GM23338 (cell line): ENCODE measurements around the gene IMMP2L.

ENCODE experiments used
- CTCF ChIP-seq, 2 experiments: fragments of 200-600 bp in 1 of 2; sonication (generic) in 1 of 2; conservative IDR thresholded peaks; 2 replicates each; pipeline versions ENCODE4 v1.5.1 to v1.6.1; 2016 to 2017; ENCODE audit warnings: antibody characterized with exemption in 2 of 2, low read depth in 2 of 2, mild to moderate bottlenecking in 2 of 2, moderate library complexity in 1 of 2
- EZH2 ChIP-seq: fragments of 200-600 bp; sonication (generic); IDR thresholded peaks from one replicate; pipeline ENCODE4 v1.8.0; 2017; ENCODE audit warnings: antibody characterized with exemption, mild to moderate bottlenecking, low read depth; ENCODE audit not compliant: unreplicated experiment
- POLR2AphosphoS5 ChIP-seq: IDR thresholded peaks from 2 replicates; pipeline ENCODE4 v1.6.1; 2016; ENCODE audit warnings: antibody characterized with exemption, low read depth
- REST ChIP-seq: IDR thresholded peaks from one replicate; pipeline ENCODE4 v1.6.1; 2018; ENCODE audit warnings: antibody characterized with exemption; ENCODE audit not compliant: unreplicated experiment
- ZNF331 ChIP-seq: fragments of 250-450 bp; sonication (Bioruptor Pico); IDR thresholded peaks from 2 replicates; pipeline ENCODE4 v1.5.0; 2020; ENCODE audit warnings: low read depth, mild to moderate bottlenecking, moderate library complexity

- TF ChIP-seq CTCF (conservative IDR thresholded peaks at IDR 0.05; ENCODE audit: low read depth in 2 of 2) (no peak), EZH2 (no peak), ZNF331 (CRISPR knock-in tag) (no peak), REST (no peak), POLR2AphosphoS5 (no peak)
These were observed 24.6 kb upstream of the IMMP2L start for GRCh38 chr7:111586711-111587409.
